Right ventricle myocardium inferior (tissue), 1 donor: ENCODE measurements around the gene RFFL. TPM values are rescaled to one million over a fixed set of nuclear protein-coding genes. Genes with fewer than 3 reads are reported as not detected.
"Not testable (repeated sequence)": the region's sequence is repeated elsewhere in the genome, so short reads cannot be mapped to it uniquely, and the experiment has no call there.

Experiments
- ATAC-seq: fragments of 200-7000 bp; cut with Tn5 transposase; one replicate; pipeline ENCODE4 v1.9.1; 2020; ENCODE audit warnings: mild to moderate bottlenecking, moderate library complexity
- DNase-seq: peaks from one replicate; pipeline ENCODE4 v3.0.0; 2021; ENCODE audit errors: missing footprints
- intact Hi-C: fragments of 100-400 bp; cut with DNase I; formaldehyde crosslinking; loops from one replicate; pipeline ENCODE4 v1.11.0; 2022
- total RNA-seq: library from RNA; stranded (reverse); fragmentation: NEBNext Ultra II Directional; extraction: Animal tissue kit (Norgen Biotek cat#: 25700); gene quantifications from one replicate; pipeline ENCODE4 v1.2.1, GENCODE V29; 2021
- donor health status: DM: no; HTN: yes; CAD: no; lungs with severe emphysema.

Gene RFFL
- total RNA-seq, 1 donor from 2014 or later = 11.2 TPM

DNA sequence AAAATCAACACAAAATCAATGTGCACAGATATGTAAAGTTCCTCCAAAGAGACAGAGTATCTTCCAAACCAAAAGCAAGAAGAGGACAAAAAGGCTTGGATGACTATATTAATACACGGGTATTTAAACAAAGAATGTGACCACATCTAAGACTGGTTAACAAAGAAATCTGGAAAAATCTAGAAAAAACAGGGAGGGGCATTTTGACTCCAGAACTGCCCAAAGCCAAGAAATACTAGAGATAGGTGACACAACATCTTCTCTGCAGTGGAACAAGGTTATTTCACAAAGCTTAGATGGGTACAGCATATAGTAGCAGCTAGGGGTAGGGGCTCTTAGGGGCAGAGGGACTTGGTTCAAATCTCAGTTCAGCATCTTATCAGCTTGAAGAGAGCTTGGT, 10.3 kb downstream of the RFFL start:
- intact Hi-C loops = no loop called here
- DNase-seq (no peak), ATAC-seq (no peak)

DNA sequence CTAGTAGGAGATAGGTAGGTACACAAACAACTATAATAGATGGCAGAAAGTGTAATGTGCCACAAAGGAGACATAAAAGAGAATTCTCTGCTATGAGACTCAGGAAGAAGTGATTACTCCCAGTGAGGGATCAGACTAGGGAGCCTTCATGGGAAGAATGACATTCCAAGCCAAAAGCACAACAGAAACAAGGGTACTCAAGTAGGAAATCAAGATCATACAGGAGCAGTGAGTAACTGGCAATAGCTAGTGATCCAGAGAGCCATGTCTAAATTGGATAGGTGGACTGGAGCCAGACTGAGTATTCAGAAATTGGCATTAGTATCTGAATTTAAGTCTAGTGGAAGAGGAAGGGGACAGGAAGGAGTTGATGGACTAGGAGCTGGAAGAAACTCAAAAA, 10.7 kb downstream of the RFFL start:
- intact Hi-C loops = no loop called here
- no peak for ATAC-seq
- no peak for DNase-seq

DNA sequence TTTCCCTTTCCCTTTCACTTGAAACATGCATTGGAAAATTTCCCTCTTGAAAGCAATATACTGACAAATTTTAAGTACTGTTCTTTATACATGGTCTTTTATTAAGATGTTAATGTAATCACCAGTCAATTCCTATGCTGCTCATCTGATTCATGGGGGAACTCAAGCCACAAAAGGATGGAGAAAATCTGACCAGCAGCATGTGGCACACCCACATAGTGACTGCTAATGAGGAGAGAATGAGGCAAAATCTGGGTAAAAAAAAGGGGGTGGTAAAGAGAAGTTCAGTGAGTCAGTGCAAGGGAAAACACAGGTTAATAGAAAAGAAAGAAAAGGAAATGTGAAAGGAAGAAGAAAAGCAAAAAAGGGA, 11.3 kb downstream of the RFFL start:
- DNase-seq (no peak), ATAC-seq (no peak)
- intact Hi-C loops = no loop called here

DNA sequence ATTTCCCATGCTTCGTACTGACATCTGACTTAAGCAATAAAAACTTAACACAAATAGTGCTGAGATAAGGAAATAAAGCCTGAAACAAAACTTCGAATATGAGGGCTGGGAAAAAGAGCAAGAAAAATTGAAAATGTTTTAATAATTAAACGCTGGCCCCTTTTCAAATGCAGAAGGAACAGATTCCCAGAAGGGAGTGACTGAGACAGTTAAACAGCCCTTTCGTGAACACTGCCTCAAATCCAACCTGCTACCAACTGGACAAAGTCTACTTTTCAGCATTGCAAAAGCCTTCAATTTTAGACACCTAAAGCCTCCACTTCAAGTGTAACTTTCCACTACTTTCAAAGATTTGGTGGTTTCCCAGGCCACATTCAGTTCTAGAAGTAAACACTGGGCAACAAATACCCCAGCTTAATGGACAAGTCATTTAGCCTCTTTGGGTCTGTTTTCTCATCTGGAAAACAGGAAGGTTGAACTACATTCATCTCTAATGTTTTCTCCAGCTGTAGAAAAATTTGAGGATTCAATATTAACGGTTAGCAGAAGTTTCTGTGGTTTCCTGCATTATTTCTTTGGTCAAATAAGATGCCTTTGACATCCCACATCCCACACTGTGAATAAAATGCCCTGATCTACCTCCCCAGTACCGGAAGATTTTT, 11.8 kb downstream of the RFFL start:
- no peak for ATAC-seq
- DNase-seq = no peak
- intact Hi-C loops = no loop called here

DNA sequence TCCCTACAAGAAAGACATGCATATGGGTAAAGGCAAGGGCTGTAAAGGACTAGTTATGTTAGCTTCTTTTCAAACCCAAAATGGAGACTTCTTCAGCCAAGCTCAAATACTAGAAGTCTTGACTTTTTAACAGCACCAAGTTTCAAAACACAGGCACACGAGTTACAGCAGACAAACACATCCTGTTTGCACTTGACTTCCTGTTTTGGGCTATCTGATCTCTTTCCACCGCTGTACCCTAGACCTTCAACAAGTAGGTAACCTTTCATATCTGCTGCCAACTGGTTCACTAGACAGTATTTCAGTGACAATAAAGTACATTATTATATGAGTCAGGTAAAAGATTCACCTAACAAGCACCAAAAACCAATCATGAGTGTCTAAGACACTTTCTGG, 12.3 kb downstream of the RFFL start:
- intact Hi-C loops = no loop called here
- peak; percentile 28 for ATAC-seq

DNA sequence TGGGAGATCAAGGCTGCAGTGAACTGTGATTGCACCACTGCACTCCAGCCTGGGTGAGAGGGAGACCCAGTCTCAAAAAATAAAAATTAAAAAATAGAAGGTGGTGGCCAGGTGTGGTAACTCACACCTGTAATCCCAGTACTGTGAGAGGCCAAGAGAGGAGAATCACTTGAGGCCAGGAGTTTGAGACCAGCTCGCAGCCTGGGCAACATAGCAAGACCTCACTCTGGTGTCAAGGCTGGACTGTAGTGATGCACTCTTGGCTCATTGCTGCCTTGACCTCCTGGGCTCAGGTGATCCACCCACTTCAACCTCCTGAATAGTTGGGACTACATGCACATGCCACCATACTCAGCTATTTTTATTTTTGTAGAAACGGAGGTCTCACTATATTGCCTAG, 13.3 kb downstream of the RFFL start:
- ATAC-seq (no peak), DNase-seq (no peak)
- intact Hi-C loops = no loop called here

More for the DNA sequence above, 12.3 kb downstream of the RFFL start:
- no peak for DNase-seq

DNA sequence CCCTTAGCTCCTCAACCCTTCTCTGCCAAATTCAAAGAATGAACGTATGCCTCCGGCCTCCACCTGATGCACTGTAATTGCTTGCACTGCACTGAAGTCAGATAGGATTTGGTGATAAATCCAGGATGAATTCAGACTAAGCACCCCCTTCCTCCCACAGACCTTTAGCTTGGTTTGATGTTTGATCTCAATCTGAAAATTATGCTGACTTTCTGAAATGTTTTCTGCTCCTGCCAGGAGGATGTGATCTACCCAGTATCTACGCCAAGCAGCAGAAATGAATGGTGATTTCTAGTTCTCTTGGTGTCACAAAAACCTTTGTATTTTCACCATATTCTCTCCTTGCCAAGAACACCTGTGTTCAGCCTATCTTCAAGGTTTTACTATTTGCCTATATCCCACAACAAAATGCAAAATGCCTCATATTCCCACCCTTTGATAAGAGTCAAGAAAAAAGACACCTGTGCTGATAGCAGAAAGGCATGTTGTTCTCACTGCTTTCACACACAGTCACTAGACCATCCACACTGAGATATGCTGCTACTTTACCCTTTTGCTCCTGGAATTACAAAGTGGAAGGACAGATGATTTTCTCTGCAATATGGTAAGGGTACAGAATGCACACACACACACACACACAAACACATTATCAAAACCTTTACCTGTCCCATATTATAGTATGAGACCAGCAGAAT, 14.7 kb downstream of the RFFL start:
- DNase-seq = no peak
- no peak for ATAC-seq

DNA sequence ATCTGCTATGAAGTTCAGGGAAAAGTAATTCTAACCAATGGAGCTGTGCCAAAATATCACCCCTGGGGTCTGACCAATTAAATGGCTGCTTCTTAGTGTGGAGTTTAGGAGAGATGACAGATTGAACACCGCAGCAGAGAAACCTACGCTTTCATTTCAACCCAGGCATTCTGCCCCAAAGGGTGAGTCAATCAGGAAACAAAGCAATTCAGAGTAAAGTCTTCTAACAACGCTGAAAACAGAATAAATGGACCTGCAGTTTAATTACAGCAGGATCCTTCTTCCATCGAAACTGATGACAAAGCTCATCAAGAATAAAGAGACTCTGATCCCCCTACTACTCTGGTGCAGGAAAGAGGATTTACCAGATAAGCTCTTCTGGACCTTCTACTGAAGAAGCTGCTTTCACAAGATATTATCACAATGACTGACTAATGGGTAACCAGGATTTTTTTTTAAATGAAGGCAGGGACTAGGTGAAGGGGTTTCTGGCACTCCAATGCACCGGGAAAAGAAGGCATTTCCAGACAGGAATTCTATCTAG, 16.7 kb downstream of the RFFL start:
- intact Hi-C loops = no loop called here
- no peak for ATAC-seq

More for the DNA sequence above, 14.7 kb downstream of the RFFL start:
- intact Hi-C loops = no loop called here

DNA sequence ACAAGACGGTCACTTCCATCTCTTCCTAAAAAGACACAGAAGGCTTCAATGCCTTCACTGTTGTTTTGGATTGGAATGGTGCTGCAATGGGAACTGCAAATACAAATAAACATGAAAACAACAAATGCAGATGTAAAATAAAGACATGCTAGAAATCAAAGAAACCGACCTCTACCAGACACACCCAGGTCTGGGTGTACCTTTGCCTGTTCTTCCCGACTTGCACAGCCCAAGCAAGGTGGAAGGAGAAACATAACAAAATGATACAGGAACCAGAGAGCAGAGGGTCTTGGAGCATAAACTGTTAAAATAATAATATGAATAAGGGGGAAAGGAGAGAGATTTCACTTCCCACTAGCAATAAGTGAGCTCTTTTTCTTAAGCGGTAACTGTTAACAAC, 17.3 kb downstream of the RFFL start:
- intact Hi-C loops = no loop called here
- DNase-seq (no peak), ATAC-seq (no peak)

More for the DNA sequence above, 16.7 kb downstream of the RFFL start:
- DNase-seq = no peak

DNA sequence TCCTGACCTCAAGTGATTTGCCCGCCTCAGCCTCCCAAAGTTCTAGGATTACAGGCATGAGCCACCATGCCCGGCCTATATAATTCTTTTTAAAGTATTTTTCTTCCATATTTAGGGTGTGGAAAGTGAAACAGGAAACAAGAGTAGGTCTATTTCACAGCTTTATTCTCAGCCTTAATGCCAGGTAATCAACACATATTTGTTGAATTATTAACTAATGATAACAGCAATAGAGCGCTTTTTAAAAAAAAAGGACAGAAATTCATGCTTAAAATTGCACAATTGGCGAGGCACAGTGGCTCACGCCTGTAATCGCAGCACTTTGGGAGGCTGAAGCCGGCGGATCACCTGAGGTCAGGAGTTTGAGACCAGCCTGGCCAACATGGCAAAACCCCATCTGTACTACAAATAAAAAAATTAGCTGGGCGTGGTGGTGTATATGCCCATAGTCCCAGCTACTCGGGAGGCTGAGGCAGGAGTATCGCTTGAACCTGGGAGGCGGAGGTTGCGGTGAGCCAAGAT, 18.0 kb downstream of the RFFL start:
- ATAC-seq, intact Hi-C loops: not testable (repeated sequence)

DNA sequence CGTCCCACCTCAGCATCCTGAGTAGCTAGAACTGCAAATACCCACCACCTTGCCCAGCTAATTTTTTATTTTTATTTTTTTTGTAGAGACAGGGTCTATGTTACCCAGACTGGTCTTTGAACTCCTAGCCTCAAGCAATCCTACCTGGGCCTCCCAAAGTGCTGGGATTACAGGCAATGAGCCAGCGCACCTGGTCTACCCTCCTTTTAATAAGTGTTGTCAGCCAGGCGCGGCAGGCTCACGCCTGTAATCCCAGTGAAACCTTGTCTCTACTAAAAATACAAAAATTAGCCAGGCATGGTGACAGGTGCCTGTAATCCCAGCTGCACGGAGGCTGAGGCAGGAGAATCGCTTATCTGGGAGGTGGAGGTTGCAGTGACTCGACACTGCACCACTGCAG, 19.3 kb downstream of the RFFL start:
- DNase-seq = no peak
- intact Hi-C loops = no loop called here

More for the DNA sequence above, 18.0 kb downstream of the RFFL start:
- not testable (repeated sequence) for DNase-seq

DNA sequence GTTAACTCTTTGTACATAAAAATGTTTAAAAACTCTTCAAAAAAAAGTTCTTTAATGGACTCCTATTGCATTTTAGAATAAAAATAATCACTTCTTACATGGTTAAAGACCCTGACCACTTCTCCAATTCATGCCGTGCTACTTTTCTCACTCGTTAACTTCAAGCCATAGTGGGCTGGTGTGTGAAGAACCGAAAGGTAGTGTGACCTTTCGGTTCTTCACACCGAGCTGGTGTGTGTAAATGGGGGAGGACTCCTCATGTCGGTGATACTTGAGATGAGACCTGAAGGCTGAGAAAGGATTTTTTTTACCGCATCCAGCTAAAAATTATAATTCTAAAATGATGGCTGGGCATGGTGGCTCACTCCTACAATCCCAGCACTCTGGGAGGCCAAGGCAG, 22.1 kb downstream of the RFFL start:
- intact Hi-C loops = no loop called here
- ATAC-seq (no peak), DNase-seq (no peak)

More for the DNA sequence above, 19.3 kb downstream of the RFFL start:
- ATAC-seq = no peak

DNA sequence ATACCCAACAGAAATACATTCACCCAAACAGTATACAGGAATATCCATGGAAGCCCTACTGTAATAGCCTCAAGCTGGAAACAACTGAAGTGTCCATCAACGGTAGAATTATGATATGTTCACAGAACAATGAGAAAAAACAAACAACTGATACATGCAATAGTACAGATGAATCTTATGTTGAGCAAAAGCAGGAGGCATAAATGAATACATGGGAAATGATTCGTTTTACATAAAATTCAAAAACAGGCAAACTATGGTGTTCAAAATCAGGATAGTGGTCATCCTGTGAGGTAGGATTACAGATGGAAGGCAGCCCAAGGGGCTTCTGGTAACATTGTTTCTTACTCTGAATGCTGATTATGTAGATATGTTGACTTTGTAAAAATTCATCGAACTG, 25.1 kb downstream of the RFFL start:
- DNase-seq (no peak), ATAC-seq (no peak)
- intact Hi-C loops = no loop called here

DNA sequence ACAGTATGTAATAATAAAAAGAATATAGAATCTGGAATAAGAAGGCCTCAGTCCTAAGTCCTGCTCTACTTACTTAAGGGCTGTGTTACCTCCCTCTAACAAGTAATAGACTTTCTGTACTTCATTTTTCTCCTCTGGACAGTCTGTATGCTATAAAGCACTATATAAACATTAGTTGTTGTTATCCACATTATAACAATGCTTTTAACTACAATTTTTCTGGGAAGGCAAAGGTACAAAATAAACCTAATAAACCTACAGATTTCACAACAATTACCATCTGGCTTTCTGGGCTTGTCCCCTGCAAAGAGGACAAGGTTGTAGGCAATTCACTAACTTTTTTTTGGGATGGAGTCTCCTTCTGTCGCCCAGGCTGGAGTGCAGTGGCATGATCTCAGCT, 32.7 kb downstream of the RFFL start:
- ATAC-seq = no peak
- intact Hi-C loops = no loop called here
- no peak for DNase-seq

DNA sequence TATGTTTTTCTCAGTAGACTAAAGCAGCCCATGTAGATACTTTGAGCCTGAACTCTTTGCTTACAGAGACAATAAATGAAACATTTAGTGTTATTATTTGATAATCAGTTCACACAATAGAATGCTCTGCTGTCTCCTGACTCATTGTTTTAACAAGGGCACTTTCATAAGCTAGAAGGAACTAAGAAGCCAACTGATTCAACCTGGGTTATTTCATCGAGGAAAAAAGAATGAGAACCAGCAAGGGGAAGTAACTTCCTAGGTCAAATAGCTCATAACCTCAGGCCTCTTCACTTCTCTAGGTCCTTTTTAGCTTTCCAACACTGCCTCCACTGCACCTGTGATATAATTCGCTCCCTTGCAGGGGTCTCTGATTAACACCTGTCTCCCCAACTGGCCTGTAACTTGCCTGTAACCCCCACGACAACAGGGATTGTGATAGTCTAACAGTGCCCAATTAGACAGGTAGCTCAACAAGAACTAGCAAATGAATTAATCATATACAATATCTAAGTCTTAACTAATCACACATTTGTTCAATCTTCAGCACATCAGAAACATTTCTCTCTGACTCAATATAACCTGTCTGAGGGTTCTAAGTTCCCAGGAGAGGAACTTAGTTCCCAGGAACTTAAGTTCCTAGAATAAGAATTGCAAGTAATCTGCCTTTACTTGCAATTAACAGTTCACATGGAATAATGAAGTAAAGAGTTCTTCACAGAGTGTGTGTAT, 34.8 kb downstream of the RFFL start:
- no peak for ATAC-seq
- DNase-seq = no peak
- intact Hi-C loops = no loop called here

DNA sequence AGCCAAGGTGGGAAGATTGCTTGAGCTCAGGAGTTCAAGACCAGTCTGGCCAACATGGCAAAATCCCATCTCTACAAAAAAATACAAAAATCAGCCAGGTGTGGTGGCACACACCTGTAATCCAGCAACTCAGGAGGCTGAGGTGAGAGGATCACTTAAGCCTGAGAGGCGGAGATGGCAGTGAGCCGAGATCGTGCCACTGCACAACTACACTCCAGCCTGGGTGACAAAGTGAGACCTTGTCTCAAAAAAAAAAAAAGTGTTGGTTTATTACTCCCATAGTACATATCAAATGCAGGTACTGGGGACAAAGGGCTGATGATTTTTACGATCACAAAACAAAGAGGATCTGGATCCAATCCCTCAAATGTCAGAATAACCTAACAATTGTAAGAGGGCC, 35.4 kb downstream of the RFFL start:
- intact Hi-C loops, DNase-seq, ATAC-seq: not testable (repeated sequence)

DNA sequence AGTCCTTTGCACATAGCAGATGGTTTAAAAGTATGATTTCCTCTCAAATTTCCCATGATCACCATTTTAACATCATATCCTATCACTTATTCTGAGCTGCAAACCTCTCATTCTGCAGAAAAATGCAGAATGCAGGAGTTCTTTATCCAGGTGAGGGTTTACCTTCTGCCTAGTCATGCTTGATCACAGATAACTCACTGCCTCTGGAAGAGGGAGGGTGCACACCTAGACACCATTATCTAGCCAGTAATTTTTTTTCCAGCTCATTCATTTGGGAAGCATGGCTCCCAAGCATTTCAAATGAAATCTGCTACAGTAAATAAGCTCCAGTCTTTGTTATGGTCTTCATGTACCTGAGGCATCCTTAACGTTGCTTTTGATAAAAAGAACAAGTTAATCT, 38.0 kb downstream of the RFFL start:
- no peak for DNase-seq
- intact Hi-C loops = no loop called here
- no peak for ATAC-seq

DNA sequence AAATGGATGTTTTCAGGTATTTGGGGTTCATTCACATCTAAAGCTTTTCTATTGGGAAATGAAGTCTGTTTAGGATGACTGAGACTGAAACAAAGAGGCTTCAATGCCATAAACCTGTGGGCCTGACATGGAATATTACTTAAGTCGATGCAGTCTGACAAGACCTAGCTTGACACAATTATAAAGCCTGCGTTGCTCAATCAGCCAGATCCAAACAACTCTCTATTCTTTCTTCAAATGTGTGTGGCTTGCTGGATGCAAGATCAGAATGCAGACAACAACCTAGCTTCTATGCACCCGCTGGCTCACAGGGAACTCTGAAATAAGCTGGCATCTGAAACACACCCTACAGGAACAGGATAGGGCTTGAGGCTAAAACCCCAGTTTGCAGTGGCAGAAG, 40.0 kb downstream of the RFFL start:
- intact Hi-C loops = loop anchor here (2.0 kb wide), 2 partner anchors 21 to 39 kb away; partner anchors contain the start of gene RFFL
- DNase-seq = no peak
- no peak for ATAC-seq

DNA sequence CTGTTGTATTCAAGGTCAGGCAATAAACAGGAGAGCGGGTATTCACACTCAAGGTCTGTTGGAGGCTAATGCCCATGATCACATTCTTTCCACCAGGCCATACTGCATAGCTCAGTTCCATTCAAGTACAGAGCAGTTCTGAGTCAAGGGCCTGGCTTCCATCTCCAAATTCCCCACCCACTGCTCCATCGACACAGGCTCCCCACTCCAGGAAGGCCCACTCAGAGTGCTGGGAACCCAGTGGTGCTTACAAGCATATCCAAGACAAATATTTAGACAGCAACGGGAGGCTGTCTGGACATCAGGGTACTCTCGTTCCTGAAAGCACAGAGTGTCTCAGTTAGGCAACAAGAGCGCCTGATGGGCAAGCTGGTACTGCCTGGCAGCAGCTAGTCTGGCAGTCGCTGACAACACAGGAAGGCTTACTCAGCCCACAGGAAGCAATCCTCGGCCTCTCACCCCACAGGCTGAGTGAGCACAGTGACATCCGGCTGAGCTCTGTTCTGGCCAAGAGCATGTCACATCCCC, 40.9 kb downstream of the RFFL start:
- intact Hi-C loops = loop anchor here (2.0 kb wide), 2 partner anchors 20 to 40 kb away; partner anchors contain the start of gene RFFL
- ATAC-seq (peak; percentile 93), DNase-seq (peak; percentile 79)
